GM19328 (cell line): ENCODE measurements around the gene LRRC37A3.
"Not testable (repeated sequence)": the region's sequence is repeated elsewhere in the genome, so short reads cannot be mapped to it uniquely, and the experiment has no call there.

Source experiments
- ATAC-seq: cut with Tn5 transposase; IDR thresholded peaks from one replicate; pipeline ENCODE4 v1.9.1; 2021; ENCODE audit warnings: mild to moderate bottlenecking, moderate library complexity; ENCODE audit not compliant: unreplicated experiment

Gene LRRC37A3

DNA sequence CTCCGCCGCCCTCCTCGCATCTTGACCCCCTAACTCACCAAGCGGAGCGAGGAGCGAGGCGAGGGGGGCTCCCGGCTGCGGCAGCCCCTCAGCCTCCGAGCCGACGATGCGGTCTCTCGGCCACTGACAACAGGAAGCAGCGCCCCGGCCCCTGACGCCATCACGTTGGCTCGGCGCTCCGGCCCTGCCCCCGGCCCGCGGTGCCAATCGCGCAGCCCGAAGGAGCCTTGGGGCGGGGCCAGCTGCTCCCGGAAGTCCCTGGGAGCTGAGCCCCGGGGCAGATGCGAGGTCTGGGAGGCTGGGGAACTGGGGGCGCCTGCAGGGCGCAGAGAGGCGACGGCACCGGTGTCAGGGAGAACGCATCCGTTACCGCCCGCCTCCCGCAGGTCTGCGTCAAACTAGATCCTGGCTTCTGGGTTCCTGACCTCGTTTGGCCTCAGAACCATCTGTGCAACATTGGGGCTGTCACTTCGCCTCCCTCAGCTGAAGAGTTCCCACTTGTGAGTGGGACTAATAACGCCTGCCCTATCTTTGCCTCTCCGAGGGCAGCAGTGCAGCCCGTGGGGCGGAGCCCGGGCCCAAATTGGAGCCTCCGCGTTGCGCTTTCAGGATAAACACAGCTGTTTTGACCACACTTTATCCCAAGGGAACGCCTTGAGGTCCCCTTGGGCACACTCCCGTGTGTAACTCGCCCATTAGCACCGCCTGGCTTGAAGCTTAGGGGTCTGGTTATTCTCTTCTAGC is 82.1 kb downstream of the LRRC37A3 start:
- peak; percentile 92 for ATAC-seq

- peak; percentile 30 for ATAC-seq
Observed at GRCh38 chr17:64836623-64837017, 82.7 kb downstream of the LRRC37A3 start.

DNA sequence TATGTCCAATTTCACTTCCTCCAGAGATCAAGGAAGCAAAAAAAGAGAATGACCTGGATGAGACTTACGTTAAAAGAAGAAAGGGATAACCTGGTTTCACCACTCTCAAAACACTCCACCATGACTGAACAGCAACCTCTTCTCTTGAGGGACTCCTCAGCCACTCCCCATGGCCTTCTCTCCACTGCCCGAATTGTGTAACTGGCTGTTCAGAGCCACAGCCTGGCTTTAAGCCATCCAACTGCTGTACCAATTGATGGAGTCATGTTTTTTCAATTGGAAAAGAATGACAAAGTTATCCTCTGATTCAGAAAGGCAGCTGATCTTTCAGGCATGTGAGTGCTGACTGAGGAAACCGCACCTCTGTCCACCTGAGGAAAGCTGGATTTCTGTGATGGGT is 85.2 kb downstream of the LRRC37A3 start:
- ATAC-seq: not testable (repeated sequence)

DNA sequence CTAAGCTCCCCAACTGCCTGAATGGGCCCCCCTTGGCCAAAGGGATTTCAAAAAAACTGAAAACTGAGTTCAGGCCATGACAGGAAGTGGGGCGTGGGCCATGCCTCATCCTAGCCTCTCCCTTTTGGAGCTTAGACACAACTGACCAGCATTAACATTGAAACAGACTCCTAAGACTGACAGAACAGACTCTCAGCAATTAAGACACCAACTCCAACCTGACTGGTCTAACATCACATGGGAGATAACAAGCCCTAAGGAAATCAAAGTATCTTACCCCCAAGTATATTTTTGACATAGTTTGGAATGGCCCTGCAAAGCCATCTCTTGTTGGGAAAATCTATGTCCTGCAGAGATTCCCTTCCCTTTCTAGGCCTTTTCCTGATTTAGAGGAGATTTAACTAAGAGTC is 88.6 kb downstream of the LRRC37A3 start:
- not testable (repeated sequence) for ATAC-seq

DNA sequence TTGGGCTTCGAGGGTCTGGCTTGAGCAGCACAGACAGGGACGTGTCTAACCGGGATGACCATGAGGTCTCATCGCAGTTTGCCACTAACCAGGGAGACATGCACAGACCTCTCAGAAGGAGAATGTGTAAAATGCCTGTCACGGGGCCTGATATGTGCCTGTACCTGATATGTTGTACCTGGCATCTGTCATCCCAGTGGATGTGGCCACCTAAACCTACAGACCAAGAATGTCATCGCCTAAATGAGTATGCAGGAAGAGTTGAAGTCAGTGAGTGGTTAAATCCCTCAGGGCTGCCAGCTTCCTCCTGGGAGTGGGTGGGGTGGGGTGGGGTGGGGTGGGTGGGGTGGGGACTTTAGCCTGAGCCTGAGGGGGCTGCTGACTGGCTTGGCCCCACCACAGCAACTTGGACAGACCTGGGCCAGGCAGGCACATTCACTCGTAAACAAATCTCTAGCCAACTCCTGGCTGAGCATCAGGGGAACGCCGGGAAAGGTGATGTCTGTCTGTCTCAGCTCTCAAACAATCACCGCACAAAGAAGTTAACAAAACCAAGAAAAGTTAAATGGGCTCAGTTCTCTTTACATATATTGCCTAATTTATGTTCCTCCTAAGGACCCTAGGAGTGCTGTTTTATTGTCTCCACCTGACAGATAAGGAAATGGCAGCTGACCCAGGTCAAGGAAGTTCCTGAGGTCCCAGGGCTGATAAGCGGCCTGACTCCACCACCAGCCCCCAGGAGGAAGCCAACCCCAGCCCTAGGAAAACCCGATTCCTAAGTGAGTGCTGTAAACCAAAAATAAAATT is 89.3 kb downstream of the LRRC37A3 start:
- not testable (repeated sequence) for ATAC-seq

DNA sequence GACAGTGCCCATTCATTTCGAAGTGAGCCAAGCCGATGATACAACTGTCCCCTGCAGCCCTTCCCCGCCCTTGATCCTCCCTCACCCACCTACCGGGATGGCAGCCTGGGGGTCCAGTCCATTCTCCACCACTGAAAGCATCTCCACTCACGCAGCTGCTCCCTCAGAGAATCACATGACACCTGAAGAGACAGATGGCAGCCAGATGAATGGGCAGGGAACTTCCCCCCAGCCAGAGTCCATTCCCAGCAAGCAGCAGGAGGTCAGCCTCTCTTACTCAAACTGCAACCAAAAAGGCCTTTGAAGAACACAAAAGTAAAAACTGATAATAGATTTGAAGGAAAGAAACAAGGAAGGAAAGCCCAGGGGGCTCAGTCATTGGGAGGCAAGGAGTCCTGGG is 90.2 kb downstream of the LRRC37A3 start:
- not testable (repeated sequence) for ATAC-seq

- ATAC-seq: not testable (repeated sequence)
Observed at GRCh38 chr17:64818904-64819303, 100.4 kb downstream of the LRRC37A3 start.

DNA sequence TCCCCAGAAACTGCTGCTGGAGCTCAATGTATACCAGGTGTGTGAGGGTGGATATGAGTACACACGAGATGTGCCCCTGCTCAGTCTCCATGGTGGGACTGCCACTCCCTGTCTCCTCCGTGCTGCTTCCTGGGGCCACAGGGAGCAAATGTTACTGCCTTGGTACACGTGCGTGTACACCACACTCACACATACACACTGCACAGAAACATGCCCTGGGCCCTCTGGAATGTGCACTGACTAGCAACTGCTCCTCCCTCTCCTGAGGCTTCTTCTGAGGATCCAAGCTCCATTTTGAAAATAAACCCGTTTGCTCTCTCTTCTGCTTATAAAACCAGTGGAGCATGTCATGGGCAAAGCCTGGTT is 103.5 kb downstream of the LRRC37A3 start:
- not testable (repeated sequence) for ATAC-seq

DNA sequence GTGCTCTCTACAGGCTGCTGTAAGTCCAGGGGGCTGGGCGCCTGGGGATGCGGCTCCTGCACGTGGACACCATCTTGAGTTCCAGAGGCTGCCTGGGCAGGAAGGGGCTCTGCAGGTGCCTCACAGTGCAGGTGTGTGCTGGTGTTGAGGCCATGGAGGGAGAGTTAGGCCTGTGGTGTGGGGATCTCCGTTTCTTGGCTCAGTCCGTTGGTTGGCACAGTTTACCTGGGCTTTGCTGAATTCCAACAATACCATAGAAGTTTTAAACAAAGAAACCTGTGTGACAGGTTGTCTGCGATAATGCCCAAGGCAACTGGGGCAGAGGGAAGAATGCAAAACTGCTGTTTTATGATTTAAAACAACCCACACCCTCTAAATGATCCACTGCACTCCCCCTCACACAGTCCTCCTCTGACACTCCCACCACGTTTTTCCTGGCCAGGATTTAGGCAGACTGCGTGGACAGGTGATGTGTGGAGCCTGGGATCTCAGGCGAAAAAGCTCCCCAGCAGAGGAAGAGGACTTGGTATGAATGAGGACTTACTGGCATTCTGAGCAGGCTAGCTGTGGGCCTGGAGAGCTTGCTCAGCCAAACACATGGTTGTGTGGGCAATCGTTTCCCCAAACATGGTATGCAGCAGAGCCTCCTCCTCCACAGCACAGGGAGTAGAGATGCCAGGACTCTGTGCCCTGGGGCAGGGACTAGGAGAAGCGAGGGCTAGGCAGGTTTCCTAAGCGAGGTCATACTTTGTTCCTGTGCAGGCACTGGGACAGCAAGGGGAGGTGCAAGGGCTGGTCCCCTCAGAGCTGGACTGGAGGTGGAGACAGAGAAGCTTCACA is 104.1 kb downstream of the LRRC37A3 start:
- ATAC-seq: not testable (repeated sequence)

- peak; percentile 74 for ATAC-seq
Observed at GRCh38 chr17:64808178-64808977, 110.9 kb downstream of the LRRC37A3 start.
